Kidney capillary endothelial cell (primary cell): ENCODE results near the gene CYTH4.
"Not testable (repeated sequence)": the region's sequence is repeated elsewhere in the genome, so short reads cannot be mapped to it uniquely, and the experiment has no call there.

Experiments used
- DNase-seq: peaks from one replicate; pipeline ENCODE4 v3.0.0-alpha.2; 2018; ENCODE audit warnings: low spot score

CYTH4 gene

GRCh38 chr22:37310075-37310606 lies 27.8 kb downstream of the CYTH4 start:
- DNase-seq = no peak

GRCh38 chr22:37310815-37311595 lies 28.7 kb downstream of the CYTH4 start:
- no peak for DNase-seq

GRCh38 chr22:37311761-37312312 lies 29.5 kb downstream of the CYTH4 start:
- DNase-seq = no peak

GRCh38 chr22:37312549-37313183 lies 30.4 kb downstream of the CYTH4 start:
- no peak for DNase-seq

- no peak for DNase-seq
Observed at GRCh38 chr22:37313376-37314314, 31.3 kb downstream of the CYTH4 start.

GRCh38 chr22:37314315-37315074 lies 32.2 kb downstream of the CYTH4 start:
- no peak for DNase-seq

GRCh38 chr22:37316405-37316804 lies 34.1 kb downstream of the CYTH4 start:
- no peak for DNase-seq

- DNase-seq = peak; percentile 72
Observed at GRCh38 chr22:37316875-37317371, 34.6 kb downstream of the CYTH4 start.

GRCh38 chr22:37317698-37318210 lies 35.4 kb downstream of the CYTH4 start:
- no peak for DNase-seq

- DNase-seq = no peak
Observed at GRCh38 chr22:37318364-37319109, 36.2 kb downstream of the CYTH4 start.

GRCh38 chr22:37319469-37319868 lies 37.2 kb downstream of the CYTH4 start:
- DNase-seq = no peak

GRCh38 chr22:37320726-37321677 lies 38.7 kb downstream of the CYTH4 start:
- no peak for DNase-seq

GRCh38 chr22:37324340-37325038 lies 42.2 kb downstream of the CYTH4 start:
- DNase-seq = no peak

GRCh38 chr22:37325039-37325395 lies 42.7 kb downstream of the CYTH4 start:
- DNase-seq = no peak

- no peak for DNase-seq
Observed at GRCh38 chr22:37326726-37327125, 44.4 kb downstream of the CYTH4 start.

GRCh38 chr22:37328017-37328416 lies 45.7 kb downstream of the CYTH4 start:
- DNase-seq = peak; percentile 87

GRCh38 chr22:37328538-37329237 lies 46.4 kb downstream of the CYTH4 start:
- DNase-seq = not testable (repeated sequence)
